ENCODE measurements around the gene APC2. TPM values are rescaled to one million over a fixed set of nuclear protein-coding genes. Genes with fewer than 3 reads are reported as not detected.

Gene APC2
- total RNA-seq, 2 experiments from 2014 or later = 0.07 to 0.29 TPM

DNA sequence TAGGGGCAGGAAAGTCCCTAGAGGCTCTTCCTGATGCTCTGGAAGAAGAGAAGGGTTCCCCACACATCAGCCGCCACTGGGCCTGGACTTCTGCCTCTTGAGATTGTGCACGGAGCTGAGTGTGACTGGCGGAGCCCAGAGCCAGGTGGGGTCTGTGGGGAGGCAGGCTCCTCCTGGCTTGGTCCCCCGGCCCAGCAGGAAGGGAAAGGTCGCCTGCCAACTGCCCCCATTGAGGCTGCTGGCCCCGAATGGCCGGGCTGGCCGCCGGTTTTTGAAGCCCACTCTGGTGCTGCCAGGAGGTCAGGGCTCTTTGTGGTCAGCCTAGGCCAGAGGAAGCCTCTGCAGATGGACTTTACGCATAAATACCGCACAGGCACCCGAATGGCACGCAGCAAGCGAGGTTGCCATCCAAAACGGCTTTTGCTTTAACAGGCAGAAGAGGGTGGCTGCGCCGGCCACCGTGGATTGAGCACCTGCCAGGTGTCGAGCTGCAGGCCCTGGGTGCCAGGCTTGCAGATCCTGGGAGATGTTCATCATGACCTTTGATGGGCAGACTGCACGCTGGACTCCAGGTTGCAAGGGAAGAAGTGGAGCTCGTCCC, 37.5 kb upstream of the APC2 start:
- Mint-ChIP-seq H3K36me3 (ENCODE audit: low read depth) (peaks cover 37% of the 10 kb centered on the region), H3K27me3 (no peaks in the 10 kb centered on the region), H3K4me3 (no peak overlapping the region), H3K4me1 (ENCODE audit: low read depth) (peaks cover 79% of the 10 kb centered on the region), H3K9me3 (no peaks in the 10 kb centered on the region), H3K27ac (peak overlapping the region; percentile 88)
- intact Hi-C loops (cut with micrococcal nuclease) = no loop called here
- ATAC-seq (no peak), DNase-seq (no peak)
- ChIA-PET POLR2A (interaction anchor here (1.2 to 2.2 kb wide), 7 partner anchors 9 to 54 kb away, joined by 3 to 8 read pairs (median 6); no protein-coding TSS in a partner anchor), CTCF (interaction anchor here (0.7 kb wide), 1 partner anchor 133 kb away, joined by 3 read pairs; no protein-coding TSS in a partner anchor)
- TF ChIP-seq, protein P1, sequence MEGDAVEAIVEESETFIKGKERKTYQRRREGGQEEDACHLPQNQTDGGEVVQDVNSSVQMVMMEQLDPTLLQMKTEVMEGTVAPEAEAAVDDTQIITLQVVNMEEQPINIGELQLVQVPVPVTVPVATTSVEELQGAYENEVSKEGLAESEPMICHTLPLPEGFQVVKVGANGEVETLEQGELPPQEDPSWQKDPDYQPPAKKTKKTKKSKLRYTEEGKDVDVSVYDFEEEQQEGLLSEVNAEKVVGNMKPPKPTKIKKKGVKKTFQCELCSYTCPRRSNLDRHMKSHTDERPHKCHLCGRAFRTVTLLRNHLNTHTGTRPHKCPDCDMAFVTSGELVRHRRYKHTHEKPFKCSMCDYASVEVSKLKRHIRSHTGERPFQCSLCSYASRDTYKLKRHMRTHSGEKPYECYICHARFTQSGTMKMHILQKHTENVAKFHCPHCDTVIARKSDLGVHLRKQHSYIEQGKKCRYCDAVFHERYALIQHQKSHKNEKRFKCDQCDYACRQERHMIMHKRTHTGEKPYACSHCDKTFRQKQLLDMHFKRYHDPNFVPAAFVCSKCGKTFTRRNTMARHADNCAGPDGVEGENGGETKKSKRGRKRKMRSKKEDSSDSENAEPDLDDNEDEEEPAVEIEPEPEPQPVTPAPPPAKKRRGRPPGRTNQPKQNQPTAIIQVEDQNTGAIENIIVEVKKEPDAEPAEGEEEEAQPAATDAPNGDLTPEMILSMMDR (IDR thresholded peaks at IDR 0.05) = no peak

DNA sequence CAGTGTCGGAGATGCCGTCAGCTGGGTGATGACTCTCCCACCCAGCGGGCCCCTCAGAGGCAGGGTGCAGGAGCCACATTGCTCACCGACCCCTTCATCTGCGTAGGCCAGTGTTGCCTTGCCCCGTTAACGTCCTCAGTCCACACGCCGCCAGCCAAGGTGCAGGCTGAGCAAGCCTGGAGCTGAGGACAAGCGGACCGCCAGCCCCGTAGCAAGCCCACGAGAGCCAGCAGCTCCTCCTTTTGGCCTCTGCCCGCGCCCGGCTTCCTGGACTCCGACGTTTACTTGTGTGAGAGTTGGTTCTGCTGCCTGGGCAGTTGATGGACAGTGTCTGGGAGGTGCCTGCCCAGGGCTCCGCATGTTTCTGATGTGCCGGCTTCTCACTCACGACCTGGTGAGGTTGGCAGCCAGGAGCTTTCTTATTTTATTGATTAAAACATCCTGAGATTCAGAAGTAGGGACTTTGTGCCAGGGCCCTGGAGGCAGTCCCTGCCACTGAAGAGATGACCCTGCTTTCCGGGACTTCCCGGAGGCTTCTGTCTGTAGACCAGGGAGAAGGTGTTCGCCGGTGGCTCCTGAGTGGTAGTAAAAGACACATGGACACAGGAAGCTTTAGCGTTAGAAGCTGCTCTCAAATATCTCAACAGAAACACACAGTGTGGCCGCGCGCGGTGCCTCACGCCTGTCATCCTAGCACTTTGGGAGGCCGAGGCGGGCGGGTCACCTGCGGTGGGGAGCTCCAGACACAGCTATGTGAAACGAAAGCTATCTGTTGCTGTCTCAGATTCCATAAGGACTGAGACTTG, 36.7 kb upstream of the APC2 start:
- TF ChIP-seq, protein P1 (IDR thresholded peaks at IDR 0.05) = no peak
- Mint-ChIP-seq H3K36me3 (ENCODE audit: low read depth) (peaks cover 42% of the 10 kb centered on the region), H3K4me3 (no peak overlapping the region), H3K4me1 (ENCODE audit: low read depth) (peaks cover 81% of the 10 kb centered on the region), H3K9me3 (no peaks in the 10 kb centered on the region), H3K27ac (peak overlapping the region; percentile 55), H3K27me3 (no peaks in the 10 kb centered on the region)
- CTCF ChIA-PET = interaction anchor here (0.7 to 1.2 kb wide), 3 partner anchors 24 to 425 kb away, joined by 3 read pairs; no protein-coding TSS in a partner anchor
- intact Hi-C loops (cut with micrococcal nuclease) = no loop called here
- no peak for DNase-seq
- POLR2A ChIA-PET = interaction anchor here (0.9 to 2.2 kb wide), 11 partner anchors 8 to 53 kb away, joined by 3 to 8 read pairs (median 4); no protein-coding TSS in a partner anchor
- ATAC-seq = no peak

DNA sequence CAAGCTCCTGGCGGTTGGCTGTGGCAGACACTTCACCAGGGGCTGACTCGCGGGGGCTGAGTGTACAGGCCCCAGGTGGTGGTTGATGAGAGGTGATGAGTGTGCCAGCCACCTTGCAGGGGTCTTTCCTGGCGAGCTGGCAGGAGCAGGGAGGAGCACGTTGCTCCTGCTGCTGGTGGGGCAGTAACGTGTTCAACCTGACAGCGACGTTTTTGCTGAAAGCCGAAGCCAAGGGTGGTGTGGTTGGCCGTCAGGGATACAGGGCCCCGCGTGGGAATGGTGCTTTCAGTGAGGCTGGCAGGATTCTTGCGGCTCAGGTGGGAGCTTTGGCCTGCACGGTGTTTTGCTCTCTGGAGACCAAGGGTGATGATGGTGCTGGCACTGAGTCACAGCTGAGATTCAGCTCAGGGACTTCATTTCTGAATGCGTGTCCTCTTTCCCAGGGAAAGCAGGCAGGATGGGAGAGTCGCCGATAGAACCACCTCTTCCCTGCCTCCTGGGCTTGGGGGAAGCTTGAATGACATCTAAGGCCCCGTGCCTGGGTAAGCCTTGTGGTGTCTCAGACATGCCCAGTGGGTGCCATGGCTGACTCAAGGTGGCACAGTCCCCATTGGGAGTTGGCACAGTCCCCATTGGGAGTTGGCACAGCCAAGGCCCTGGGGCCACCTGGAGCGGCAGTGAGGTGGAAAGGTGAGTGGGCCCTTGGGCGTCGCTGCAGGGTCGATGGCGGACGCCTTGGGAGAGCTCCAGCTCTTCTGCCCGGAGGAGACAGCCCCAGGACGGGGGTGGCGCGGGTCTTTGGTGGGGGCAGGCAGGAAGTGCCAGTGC, 33.7 kb upstream of the APC2 start:
- no peak for ATAC-seq
- TF ChIP-seq, protein P1 (IDR thresholded peaks at IDR 0.05) = no peak
- H3K27me3 Mint-ChIP-seq = no peaks in the 10 kb centered on the region
- H3K9me3 Mint-ChIP-seq = no peaks in the 10 kb centered on the region
- H3K4me3 Mint-ChIP-seq = no peak overlapping the region
- DNase-seq = no peak
- peaks cover 40% of the 10 kb centered on the region for H3K36me3 Mint-ChIP-seq (ENCODE audit: low read depth)
- peaks cover 58% of the 10 kb centered on the region for H3K4me1 Mint-ChIP-seq (ENCODE audit: low read depth)
- CTCF ChIA-PET = interaction anchor here (0.6 to 1.4 kb wide), 2 partner anchors 143 to 172 kb away, joined by 3 to 4 read pairs; no protein-coding TSS in a partner anchor
- POLR2A ChIA-PET = interaction anchor here (0.7 to 1.5 kb wide), 8 partner anchors 13 to 609 kb away, joined by 3 to 6 read pairs (median 3); partner anchors contain the start of gene RPS15
- peak overlapping the region; percentile 72 for H3K27ac Mint-ChIP-seq
- intact Hi-C loops (cut with micrococcal nuclease) = no loop called here

DNA sequence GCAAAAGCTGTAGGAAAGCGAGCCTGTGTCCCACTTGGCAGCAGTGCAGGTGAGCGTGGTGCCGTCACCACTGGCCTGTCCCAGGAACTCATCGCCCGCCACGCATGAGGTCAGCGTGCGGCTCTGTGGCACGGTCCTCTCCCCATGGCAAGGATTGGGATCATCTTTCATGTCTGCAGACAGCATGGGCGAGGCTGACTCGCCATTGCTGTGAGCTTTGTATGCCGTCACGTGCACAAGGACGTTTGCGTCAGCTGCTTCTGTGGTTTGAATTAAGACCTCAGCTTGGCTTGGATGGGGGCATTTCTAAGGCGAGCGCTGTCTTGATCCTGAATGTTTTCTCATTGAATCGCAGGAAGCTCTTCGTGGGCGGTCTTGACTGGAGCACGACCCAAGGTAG, 32.8 kb upstream of the APC2 start:
- CTCF ChIA-PET = no interaction called here
- Mint-ChIP-seq H3K27me3 (no peaks in the 10 kb centered on the region), H3K9me3 (no peaks in the 10 kb centered on the region), H3K36me3 (ENCODE audit: low read depth) (peaks cover 38% of the 10 kb centered on the region), H3K27ac (peak overlapping the region; percentile 30), H3K4me1 (ENCODE audit: low read depth) (peaks cover 49% of the 10 kb centered on the region), H3K4me3 (no peak overlapping the region)
- DNase-seq = no peak
- ATAC-seq = no peak
- TF ChIP-seq, protein P1 (IDR thresholded peaks at IDR 0.05) = no peak
- POLR2A ChIA-PET = interaction anchor here (1.2 to 1.5 kb wide), 3 partner anchors 20 to 610 kb away, joined by 3 to 6 read pairs (median 3); partner anchors contain the start of gene RPS15
- intact Hi-C loops (cut with micrococcal nuclease) = no loop called here

Measured in activated CD8-positive, alpha-beta T cell treated with anti-CD3 and anti-CD28 coated beads for 36 hours (primary cell).